Mesothelial cell of epicardium (in vitro differentiated cells): ENCODE data around the gene STK40. TPM values are rescaled to one million over a fixed set of nuclear protein-coding genes. Genes with fewer than 3 reads are reported as not detected.
A peak's percentile ranks its signal among the peaks of the same experiment; 100 is the strongest.

Experiments
- DNase-seq, 2 experiments: peaks; one replicate each; pipeline ENCODE4 v3.0.0; 2021; ENCODE audit warnings: low spot score in 2 of 2; ENCODE audit not compliant: unreplicated experiment in 2 of 2
- H3K27ac Mint-ChIP-seq: 2 replicates; pipeline ENCODE4 v1.8.0; 2021; ENCODE audit warnings: mixed read lengths
- H3K27me3 Mint-ChIP-seq: 2 replicates; pipeline ENCODE4 v1.8.0; 2021; ENCODE audit warnings: low read depth, mixed read lengths
- H3K36me3 Mint-ChIP-seq: 2 replicates; pipeline ENCODE4 v1.8.0; 2021; ENCODE audit warnings: mixed read lengths
- H3K4me1 Mint-ChIP-seq: 2 replicates; pipeline ENCODE4 v1.8.0; 2021; ENCODE audit warnings: mixed read lengths
- H3K4me3 Mint-ChIP-seq: 2 replicates; pipeline ENCODE4 v1.8.0; 2021; ENCODE audit warnings: mild to moderate bottlenecking, moderate library complexity, mixed read lengths
- H3K9me3 Mint-ChIP-seq: 2 replicates; pipeline ENCODE4 v1.8.0; 2021; ENCODE audit warnings: mixed read lengths
- CTCF ChIP-seq: fragments of 200-600 bp; sonication (generic); IDR thresholded peaks from one replicate; pipeline ENCODE4 v1.5.0; 2021; ENCODE audit warnings: antibody characterized with exemption; ENCODE audit not compliant: unreplicated experiment
- total RNA-seq: library from RNA; stranded (reverse); gene quantifications from 3 replicates; pipeline ENCODE4 v1.2.1, GENCODE V29; 2021

STK40 gene
- total RNA-seq: 40.1 to 43.6 TPM (median 42.7 TPM) in 3 replicates

GRCh38 chr1:36385410-36386264 is at the start of gene STK40:
Gene STK40, minus strand, starts transcription at chr1:36385924. Its CDS starts 24,592 bp downstream, at chr1:36361332.
- H3K9me3 Mint-ChIP-seq: no peaks in the 10 kb centered on the region
- H3K27ac Mint-ChIP-seq: peak within 1 kb of the TSS; percentile 97
- no peaks in the 10 kb centered on the region for H3K27me3 Mint-ChIP-seq
- DNase-seq: peak; percentile 92 to 96
- no peak for TF ChIP-seq CTCF
- H3K4me1 Mint-ChIP-seq: peaks cover 33% of the 10 kb centered on the region
- peak within 1 kb of the TSS; percentile 95 for H3K4me3 Mint-ChIP-seq
- H3K36me3 Mint-ChIP-seq: peaks cover 2% of the 10 kb centered on the region

GRCh38 chr1:36433102-36433501 is 47.4 kb upstream of the STK40 start:
- no peak for DNase-seq
- H3K4me3 Mint-ChIP-seq: no peak overlapping the region
- no peaks in the 10 kb centered on the region for H3K27me3 Mint-ChIP-seq
- no peaks in the 10 kb centered on the region for H3K9me3 Mint-ChIP-seq
- peak overlapping the region; percentile 4 for H3K27ac Mint-ChIP-seq
- TF ChIP-seq CTCF: no peak
- peaks cover 18% of the 10 kb centered on the region for H3K4me1 Mint-ChIP-seq
- H3K36me3 Mint-ChIP-seq: peaks cover 9% of the 10 kb centered on the region

GRCh38 chr1:36432616-36433015 is 46.9 kb upstream of the STK40 start:
- H3K4me1 Mint-ChIP-seq: peaks cover 18% of the 10 kb centered on the region
- H3K27me3 Mint-ChIP-seq: no peaks in the 10 kb centered on the region
- TF ChIP-seq CTCF: no peak
- H3K9me3 Mint-ChIP-seq: no peaks in the 10 kb centered on the region
- no peak for DNase-seq
- no peak overlapping the region for H3K4me3 Mint-ChIP-seq
- peaks cover 9% of the 10 kb centered on the region for H3K36me3 Mint-ChIP-seq
- no peak overlapping the region for H3K27ac Mint-ChIP-seq

- no peak overlapping the region for H3K27ac Mint-ChIP-seq
Measured at GRCh38 chr1:36425791-36426190, 40.1 kb upstream of the STK40 start.

GRCh38 chr1:36421649-36422048 is 35.9 kb upstream of the STK40 start:
- DNase-seq: no peak
- TF ChIP-seq CTCF: no peak
- Mint-ChIP-seq H3K27me3 (no peaks in the 10 kb centered on the region), H3K9me3 (no peaks in the 10 kb centered on the region), H3K4me3 (no peak overlapping the region), H3K4me1 (peaks cover 8% of the 10 kb centered on the region), H3K36me3 (peaks cover 14% of the 10 kb centered on the region), H3K27ac (no peak overlapping the region)

More at GRCh38 chr1:36425791-36426190, 40.1 kb upstream of the STK40 start:
- Mint-ChIP-seq H3K9me3 (no peaks in the 10 kb centered on the region), H3K27me3 (no peaks in the 10 kb centered on the region), H3K36me3 (peaks cover 10% of the 10 kb centered on the region), H3K4me3 (no peak overlapping the region), H3K4me1 (peaks cover 2% of the 10 kb centered on the region)
- no peak for TF ChIP-seq CTCF
- DNase-seq: no peak
